Measurements from ENCODE around the gene TAS2R30. TPM values are rescaled to one million over a fixed set of nuclear protein-coding genes. Genes with fewer than 3 reads are reported as not detected.

TAS2R30 gene
- total RNA-seq, 6 experiments from 2014 or later, result 1.2 to 5.1 (median 2.0) TPM

- peaks cover 0 to 25% (median 2%) of the 10 kb centered on the region in 4 donors for H3K4me1 ChIP-seq
- no peaks in the 10 kb centered on the region for H3K9me3 ChIP-seq
- intact Hi-C loops (cut with DNase I), result no loop called here
- TF ChIP-seq CTCF (IDR thresholded peaks at IDR 0.05), result no peak
- peak overlapping the region; percentile 86 to 96 (median 89) for H3K4me3 ChIP-seq
- WGBS (ENCODE audit: insufficient coverage, low coverage, low lambda C conversion rate, missing lambda C conversion rate), result 3% methylated on average over 10 of the region's 10 CpGs
- ATAC-seq (no peak), DNase-seq (no peak)
- no peaks in the 10 kb centered on the region for H3K27me3 ChIP-seq
- H3K27ac ChIP-seq, result peak overlapping the region; percentile 96 to 98 (median 97)
- H3K36me3 ChIP-seq, result no peaks in the 10 kb centered on the region
These were observed 37.7 kb upstream of the TAS2R30 start for GRCh38 chr12:11171969-11172675.

- intact Hi-C loops (cut with DNase I), result no loop called here
These were observed 36.9 kb upstream of the TAS2R30 start, which contains the start of gene SMIM10L1 for GRCh38 chr12:11171145-11171968. Gene SMIM10L1 (plus strand): TSS chr12:11171194. CDS start chr12:11171357, 163 bp downstream.

GRCh38 chr12:11170810-11171144 is 36.3 kb upstream of the TAS2R30 start:
- DNase-seq (no peak), ATAC-seq (no peak)
- Histone ChIP-seq H3K27me3 (no peaks in the 10 kb centered on the region), H3K27ac (peak overlapping the region; percentile 96 to 98 (median 97)), H3K36me3 (peaks cover 0 to 2% (median 0%) of the 10 kb centered on the region in 4 donors), H3K4me3 (peak overlapping the region; percentile 86 to 96 (median 89)), H3K9me3 (no peaks in the 10 kb centered on the region), H3K4me1 (peaks cover 0 to 25% (median 2%) of the 10 kb centered on the region in 4 donors)
- 1% methylated on average over 4 of the region's 4 CpGs for WGBS (ENCODE audit: insufficient coverage, low coverage, low lambda C conversion rate, missing lambda C conversion rate)
- TF ChIP-seq POLR2A (IDR thresholded peaks at IDR 0.05) (no peak), CTCF (IDR thresholded peaks at IDR 0.05) (no peak)
- intact Hi-C loops (cut with DNase I), result no loop called here

More at GRCh38 chr12:11171145-11171968, 36.9 kb upstream of the TAS2R30 start, which contains the start of gene SMIM10L1:
- TF ChIP-seq POLR2A (IDR thresholded peaks at IDR 0.05) (peak; percentile 84), CTCF (IDR thresholded peaks at IDR 0.05) (no peak)
- Histone ChIP-seq H3K9me3 (no peaks in the 10 kb centered on the region), H3K4me1 (peaks cover 0 to 25% (median 2%) of the 10 kb centered on the region in 4 donors), H3K27ac (peak within 1 kb of the TSS; percentile 96 to 98 (median 97)), H3K27me3 (no peaks in the 10 kb centered on the region), H3K36me3 (no peaks in the 10 kb centered on the region), H3K4me3 (peak within 1 kb of the TSS; percentile 86 to 96 (median 89))
- peak; percentile 92 to 94 (median 94) for DNase-seq
- peak; percentile 99 to 100 (median 99) for ATAC-seq
- under 1% methylated on average over 33 of the region's 70 CpGs for WGBS (ENCODE audit: insufficient coverage, low coverage, low lambda C conversion rate, missing lambda C conversion rate)

- ATAC-seq (no peak), DNase-seq (no peak)
- peaks cover 0 to 16% (median 2%) of the 10 kb centered on the region in 4 donors for H3K4me1 ChIP-seq
- H3K27ac ChIP-seq, result no peak overlapping the region
- H3K36me3 ChIP-seq, result peaks cover 0 to 3% (median 0%) of the 10 kb centered on the region in 4 donors
- TF ChIP-seq CTCF (IDR thresholded peaks at IDR 0.05) (no peak), POLR2A (IDR thresholded peaks at IDR 0.05) (no peak)
- intact Hi-C loops (cut with DNase I), result no loop called here
- H3K9me3 ChIP-seq, result no peaks in the 10 kb centered on the region
- no peak overlapping the region for H3K4me3 ChIP-seq
- H3K27me3 ChIP-seq, result no peaks in the 10 kb centered on the region
These were observed 31.9 kb upstream of the TAS2R30 start for GRCh38 chr12:11166300-11166699.
